K562 (cell line): ENCODE data around the gene FKRP. TPM values are rescaled to one million over a fixed set of nuclear protein-coding genes. Genes with fewer than 3 reads are reported as not detected.

Experiments
- DMBX1 ChIP-seq: fragments of 250-450 bp; sonication (Bioruptor Pico); IDR thresholded peaks from 2 replicates; pipeline ENCODE4 v1.8.0; 2022; ENCODE audit warnings: inconsistent platforms, mild to moderate bottlenecking, moderate library complexity, borderline replicate concordance
- FOS ChIP-seq: IDR thresholded peaks from 3 replicates; pipeline ENCODE4 v1.6.1; 2011; ENCODE audit not compliant: insufficient read length; ENCODE audit errors: extremely low read depth
- FOSL1 ChIP-seq: fragments of 200-800 bp; sonication (Bioruptor generic); conservative IDR thresholded peaks from 2 replicates; pipeline ENCODE4 v1.6.1; 2016; ENCODE audit warnings: missing genetic modification characterization, missing compliant biosample characterization
- FOXK2 ChIP-seq, 2 experiments: fragments of 450-650 bp; IDR thresholded peaks in 1 of 2; conservative IDR thresholded peaks in 1 of 2; 2 replicates each; pipeline ENCODE4 v1.6.1; 2016; ENCODE audit warnings: low read depth in 2 of 2, mild to moderate bottlenecking in 1 of 2
- HIVEP1 ChIP-seq: fragments of 250-450 bp; sonication (Bioruptor Pico); IDR thresholded peaks from 2 replicates; pipeline ENCODE4 v1.4.0; 2020; ENCODE audit warnings: mild to moderate bottlenecking
- HMG20A ChIP-seq: fragments of 450-650 bp; formaldehyde crosslinking; conservative IDR thresholded peaks from 2 replicates; pipeline ENCODE4 v1.4.0; 2020; ENCODE audit warnings: mild to moderate bottlenecking, mixed read lengths
- JUN ChIP-seq, 2 experiments: sonication (generic) in 1 of 2; formaldehyde crosslinking in 1 of 2; IDR thresholded peaks; 2 replicates each; pipeline versions ENCODE4 v1.6.1 to v1.8.0; 2012 to 2022; ENCODE audit warnings: borderline replicate concordance in 2 of 2, mild to moderate bottlenecking in 2 of 2, improper control_type of control experiment in 1 of 2, low read depth in 1 of 2, low read length in 1 of 2, missing genetic modification reagents in 1 of 2
- KHSRP ChIP-seq: fragments of 450-650 bp; IDR thresholded peaks from 2 replicates; pipeline ENCODE4 v1.6.1; 2017
- LCOR ChIP-seq: sonication (generic); formaldehyde crosslinking; IDR thresholded peaks from 2 replicates; pipeline ENCODE4 v1.8.0; 2022; ENCODE audit warnings: mild to moderate bottlenecking, missing genetic modification reagents
- MAX ChIP-seq: sonication (generic); formaldehyde crosslinking; IDR thresholded peaks from 2 replicates; pipeline ENCODE4 v1.9.0; 2022; ENCODE audit warnings: mild to moderate bottlenecking, missing genetic modification reagents
- PHB2 ChIP-seq: fragments of 450-650 bp; IDR thresholded peaks from 2 replicates; pipeline ENCODE4 v1.6.1; 2017; ENCODE audit warnings: low read depth
- POLR2B ChIP-seq: fragments of 450-650 bp; IDR thresholded peaks from 2 replicates; pipeline ENCODE4 v1.6.1; 2018; ENCODE audit warnings: low read depth; ENCODE audit not compliant: partially characterized antibody
- RUNX1 ChIP-seq: sonication (generic); IDR thresholded peaks from 2 replicates; pipeline ENCODE4 v1.6.1; 2016; ENCODE audit warnings: antibody characterized with exemption, low read depth
- SMARCA4 ChIP-seq: fragments of 450-650 bp; IDR thresholded peaks from 2 replicates; pipeline ENCODE4 v1.6.1; 2016
- TAF15 ChIP-seq: fragments of 200-400 bp; formaldehyde crosslinking; IDR thresholded peaks from 2 replicates; pipeline ENCODE4 v1.6.1; 2017; ENCODE audit warnings: mild to moderate bottlenecking, low read depth, low read length, moderate library complexity
- TCF3 ChIP-seq: sonication (generic); formaldehyde crosslinking; IDR thresholded peaks from 2 replicates; pipeline ENCODE4 v1.4.0; 2020; ENCODE audit warnings: mild to moderate bottlenecking, missing genetic modification reagents
- USF1 ChIP-seq: sonication (generic); formaldehyde crosslinking; IDR thresholded peaks from 2 replicates; pipeline ENCODE4 v1.9.0; 2022; ENCODE audit warnings: mild to moderate bottlenecking, missing genetic modification reagents
- ZNF174 ChIP-seq: fragments of 250-450 bp; sonication (Bioruptor Pico); IDR thresholded peaks from 2 replicates; pipeline ENCODE4 v1.4.0; 2020; ENCODE audit warnings: mild to moderate bottlenecking
- ZNF263 ChIP-seq: sonication (generic); formaldehyde crosslinking; IDR thresholded peaks from 2 replicates; pipeline ENCODE4 v1.8.0; 2022; ENCODE audit warnings: mild to moderate bottlenecking, missing genetic modification reagents, borderline replicate concordance
- ZNF75A ChIP-seq: fragments of 450-650 bp; formaldehyde crosslinking; IDR thresholded peaks from 2 replicates; pipeline ENCODE4 v1.4.0; 2020; ENCODE audit warnings: mild to moderate bottlenecking
- polyA plus RNA-seq, 8 experiments: library from polyadenylated mRNA; depleted of rRNA in 4 of 8; stranded (reverse) in 5 of 8; unstranded in 3 of 8; fragments of >200 nt; fragmentation: Nextera tagmentation in 2 of 8; fragmentation: Illumina TruSeq in 1 of 8; extraction: Ambion mirVana in 2 of 8; extraction: Trizol in 1 of 8; gene quantifications; 2 replicates each; pipeline versions ENCODE4 v1.2.1 to v1.2.3, GENCODE V29; 2011 to 2014; ENCODE audit warnings: inconsistent platforms in 1 of 8, missing spikeins in 1 of 8
- total RNA-seq, 7 experiments: library from RNA; depleted of rRNA in 6 of 7; stranded (reverse); fragments of >200 nt in 6 of 7; fragmentation: Illumina TruSeq in 2 of 7; extraction: Trizol in 2 of 7; gene quantifications; 2 replicates each; pipeline versions ENCODE4 v1.2.1 to v1.2.3, GENCODE V29; 2011 to 2021; ENCODE audit warnings: low replicate concordance in 1 of 7
- TF ChIP-seq, protein P1 (sequence below): fragments of 250-450 bp; sonication (Bioruptor Pico); IDR thresholded peaks from 2 replicates; pipeline ENCODE4 v1.5.0; 2020; ENCODE audit warnings: mild to moderate bottlenecking
- TF ChIP-seq, protein P2 (sequence below), 2 experiments: IDR thresholded peaks; 2 replicates each; pipeline ENCODE4 v1.6.1; 2012; ENCODE audit warnings: improper control_type of control experiment in 2 of 2, low read depth in 2 of 2, low read length in 2 of 2, borderline replicate concordance in 1 of 2
- TF ChIP-seq, protein P3 (sequence below): fragments of 250-450 bp; sonication (Bioruptor Pico); IDR thresholded peaks from 2 replicates; pipeline ENCODE4 v1.8.0; 2022; ENCODE audit warnings: moderate library complexity, mild to moderate bottlenecking, inconsistent platforms

FKRP gene
- total and polyA plus RNA-seq, 9 of the 15 experiments (the other 6 are each of a cell fraction or from before 2014, with no cell fraction given), result 0.68 to 16.1 (median 6.5) TPM

DNA sequence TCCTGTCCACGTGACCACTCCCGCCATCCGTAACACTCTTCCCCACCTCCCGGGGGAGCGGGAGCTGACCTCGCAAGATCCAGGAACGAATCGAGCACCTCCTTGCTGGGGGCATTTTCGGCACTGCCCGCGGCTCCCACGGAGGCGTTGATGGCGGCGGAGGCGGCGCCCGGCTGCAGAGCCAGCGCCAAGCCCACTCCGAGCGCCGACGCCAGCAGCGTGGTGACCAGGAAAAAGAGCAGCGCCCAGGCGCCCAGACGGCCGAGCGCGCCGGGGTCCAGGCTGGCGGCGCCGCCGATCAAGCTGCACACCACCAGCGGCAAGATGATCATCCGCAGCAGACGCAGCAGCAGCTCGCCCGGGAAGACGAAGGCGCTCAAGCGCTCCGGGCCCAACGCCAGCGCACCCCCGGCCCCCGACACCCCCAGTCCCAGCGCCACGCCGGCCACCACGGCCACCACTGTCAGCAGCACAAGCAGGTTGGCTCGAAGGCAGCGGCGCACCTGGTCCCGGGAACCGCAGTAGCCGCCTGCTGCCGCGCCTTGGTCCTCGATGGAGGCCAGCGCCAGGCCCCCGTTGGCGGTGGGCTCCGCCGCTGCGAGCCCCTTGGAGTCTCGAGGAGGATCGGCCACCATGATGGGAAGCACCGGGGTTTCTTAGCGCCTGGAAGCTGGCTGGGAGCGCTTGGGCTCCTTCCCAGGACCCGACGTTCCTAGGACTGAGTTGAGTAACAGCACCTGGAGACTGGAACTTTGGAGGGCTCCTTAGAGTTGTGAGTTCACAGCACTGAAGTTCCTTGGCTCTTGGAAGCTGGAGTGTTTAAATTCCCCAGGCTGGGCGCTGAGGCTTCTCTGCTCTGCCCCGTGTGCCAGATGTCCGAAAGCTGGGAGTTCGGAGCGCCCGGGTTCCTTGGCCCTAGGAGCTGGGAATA lies 41.7 kb downstream of the FKRP start (continued):
- TF ChIP-seq PHB2 (no peak), TCF3 (CRISPR knock-in tag) (no peak), KHSRP (no peak), FOSL1 (tag) (no peak), TAF15 (no peak), HMG20A (CRISPR knock-in tag) (no peak), LCOR (no peak), RUNX1 (no peak), FOXK2 (conservative IDR thresholded peaks at IDR 0.05 in 1 of 2, IDR thresholded peaks at IDR 0.05 in 1 of 2; ENCODE audit: low read depth in 2 of 2) (no peak), FOS (no peak), JUN (IDR thresholded peaks at IDR 0.05; ENCODE audit: borderline replicate concordance, low read depth, low read length) (no peak), JUN (CRISPR knock-in tag; IDR thresholded peaks at IDR 0.05; ENCODE audit: borderline replicate concordance) (no peak; the same call in 1 of the 2 replicates), POLR2B (no peak), SMARCA4 (no peak), ZNF174 (no peak), USF1 (CRISPR knock-in tag) (peak; percentile 80; the same call in 1 of the 2 replicates), HIVEP1 (CRISPR knock-in tag) (no peak), DMBX1 (no peak), MAX (0 out of 2 replicates have a peak, but pooled peaks have one; percentile 38), ZNF263 (CRISPR knock-in tag) (no peak), ZNF75A (no peak)
- TF ChIP-seq, protein P1, sequence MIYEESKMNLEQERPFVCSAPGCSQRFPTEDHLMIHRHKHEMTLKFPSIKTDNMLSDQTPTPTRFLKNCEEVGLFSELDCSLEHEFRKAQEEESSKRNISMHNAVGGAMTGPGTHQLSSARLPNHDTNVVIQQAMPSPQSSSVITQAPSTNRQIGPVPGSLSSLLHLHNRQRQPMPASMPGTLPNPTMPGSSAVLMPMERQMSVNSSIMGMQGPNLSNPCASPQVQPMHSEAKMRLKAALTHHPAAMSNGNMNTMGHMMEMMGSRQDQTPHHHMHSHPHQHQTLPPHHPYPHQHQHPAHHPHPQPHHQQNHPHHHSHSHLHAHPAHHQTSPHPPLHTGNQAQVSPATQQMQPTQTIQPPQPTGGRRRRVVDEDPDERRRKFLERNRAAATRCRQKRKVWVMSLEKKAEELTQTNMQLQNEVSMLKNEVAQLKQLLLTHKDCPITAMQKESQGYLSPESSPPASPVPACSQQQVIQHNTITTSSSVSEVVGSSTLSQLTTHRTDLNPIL (CRISPR knock-in tag), result no peak
- TF ChIP-seq, protein P2, sequence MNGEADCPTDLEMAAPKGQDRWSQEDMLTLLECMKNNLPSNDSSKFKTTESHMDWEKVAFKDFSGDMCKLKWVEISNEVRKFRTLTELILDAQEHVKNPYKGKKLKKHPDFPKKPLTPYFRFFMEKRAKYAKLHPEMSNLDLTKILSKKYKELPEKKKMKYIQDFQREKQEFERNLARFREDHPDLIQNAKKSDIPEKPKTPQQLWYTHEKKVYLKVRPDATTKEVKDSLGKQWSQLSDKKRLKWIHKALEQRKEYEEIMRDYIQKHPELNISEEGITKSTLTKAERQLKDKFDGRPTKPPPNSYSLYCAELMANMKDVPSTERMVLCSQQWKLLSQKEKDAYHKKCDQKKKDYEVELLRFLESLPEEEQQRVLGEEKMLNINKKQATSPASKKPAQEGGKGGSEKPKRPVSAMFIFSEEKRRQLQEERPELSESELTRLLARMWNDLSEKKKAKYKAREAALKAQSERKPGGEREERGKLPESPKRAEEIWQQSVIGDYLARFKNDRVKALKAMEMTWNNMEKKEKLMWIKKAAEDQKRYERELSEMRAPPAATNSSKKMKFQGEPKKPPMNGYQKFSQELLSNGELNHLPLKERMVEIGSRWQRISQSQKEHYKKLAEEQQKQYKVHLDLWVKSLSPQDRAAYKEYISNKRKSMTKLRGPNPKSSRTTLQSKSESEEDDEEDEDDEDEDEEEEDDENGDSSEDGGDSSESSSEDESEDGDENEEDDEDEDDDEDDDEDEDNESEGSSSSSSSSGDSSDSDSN (IDR thresholded peaks at IDR 0.05; ENCODE audit: borderline replicate concordance in 1 of 2, low read depth in 2 of 2, low read length in 2 of 2), result peak; percentile 47 to 79; a peak in 1 of 4 replicates
- TF ChIP-seq, protein P3, sequence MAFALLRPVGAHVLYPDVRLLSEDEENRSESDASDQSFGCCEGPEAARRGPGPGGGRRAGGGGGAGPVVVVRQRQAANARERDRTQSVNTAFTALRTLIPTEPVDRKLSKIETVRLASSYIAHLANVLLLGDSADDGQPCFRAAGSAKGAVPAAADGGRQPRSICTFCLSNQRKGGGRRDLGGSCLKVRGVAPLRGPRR (CRISPR knock-in tag), result no peak
